ENCODE data around the gene SPTBN4.
"Not testable (repeated sequence)": the region's sequence is repeated elsewhere in the genome, so short reads cannot be mapped to it uniquely, and the experiment has no call there.

SPTBN4 gene

DNA sequence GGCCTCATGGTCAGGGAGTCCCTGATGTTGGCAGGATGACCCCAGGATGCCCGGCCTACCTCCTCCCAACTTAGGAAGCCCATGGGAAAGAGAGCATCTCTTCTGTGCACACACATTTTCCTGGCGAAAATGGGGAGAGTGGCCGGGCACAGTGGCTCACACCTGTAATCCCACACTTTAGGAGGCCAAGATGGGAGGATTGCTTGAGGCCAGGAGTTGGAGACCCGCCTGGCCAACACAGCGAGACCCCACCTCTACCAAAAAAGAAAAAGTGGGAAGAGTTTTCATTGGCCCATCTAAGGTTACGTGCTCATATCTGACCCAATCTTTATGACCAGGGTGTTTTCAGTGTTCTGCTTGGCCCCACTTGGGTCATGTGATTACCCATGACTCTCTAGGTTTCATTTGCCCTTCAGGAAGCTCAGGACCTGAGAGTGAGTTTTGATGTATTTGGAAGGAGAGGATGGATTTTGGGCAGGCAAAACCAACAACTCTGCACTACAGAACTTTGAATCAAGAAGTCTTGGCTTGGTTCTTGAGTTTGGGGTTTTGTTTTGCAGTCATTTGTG is 76.3 kb downstream of the SPTBN4 start:
- ATAC-seq (replicated peaks; ENCODE audit: extremely low read depth, poor library complexity, severe bottlenecking): no peak

DNA sequence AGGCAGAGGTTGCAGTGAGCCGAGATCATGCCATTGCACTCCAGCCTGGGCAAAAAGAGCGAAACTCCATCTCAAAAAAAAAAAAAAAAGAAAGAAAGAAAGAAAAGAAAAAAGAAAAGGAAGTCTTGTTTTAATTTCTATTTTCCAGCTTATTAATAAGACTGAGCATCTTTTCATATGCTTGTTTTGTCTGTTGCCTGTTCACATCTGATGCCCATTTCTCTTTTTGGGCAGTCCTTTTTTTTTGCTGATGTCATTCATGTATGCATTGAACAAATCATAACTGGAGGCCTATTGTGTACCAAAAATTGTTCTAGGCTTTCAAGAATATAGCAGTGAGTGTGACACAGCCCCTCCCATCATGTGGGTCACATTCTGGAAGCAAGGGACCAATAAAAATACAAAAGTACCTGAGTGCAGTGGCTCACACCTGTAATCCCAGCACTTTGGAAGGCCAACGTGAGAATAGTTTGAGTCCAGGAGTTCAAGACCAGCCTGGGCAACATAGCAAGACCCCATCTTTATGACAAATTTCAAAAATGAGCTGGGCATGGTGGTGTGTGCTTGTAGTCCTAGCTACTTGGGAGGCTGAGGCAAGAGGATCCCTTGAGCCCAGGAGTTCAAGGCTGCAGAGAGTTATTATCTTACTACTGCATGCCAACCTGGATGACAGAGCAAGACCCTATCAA is 79.5 kb downstream of the SPTBN4 start:
- H3K36me3 Mint-ChIP-seq (ENCODE audit: insufficient read depth); H3K4me3 Mint-ChIP-seq; H3K9me3 Mint-ChIP-seq; DNase-seq (ENCODE audit: low spot score in 2 of 2); ATAC-seq (replicated peaks; ENCODE audit: extremely low read depth, poor library complexity, severe bottlenecking); H3K27ac Mint-ChIP-seq (ENCODE audit: low read depth): not testable (repeated sequence)
- H3K27me3 Mint-ChIP-seq: peaks cover 58% of the 10 kb centered on the region
- H3K4me1 Mint-ChIP-seq: peaks cover 10% of the 10 kb centered on the region

More for the DNA sequence above, 76.3 kb downstream of the SPTBN4 start:
- Mint-ChIP-seq H3K27me3 (peaks cover 30% of the 10 kb centered on the region), H3K36me3 (ENCODE audit: insufficient read depth) (peaks cover 2% of the 10 kb centered on the region), H3K9me3 (no peaks in the 10 kb centered on the region), H3K4me1 (no peaks in the 10 kb centered on the region), H3K27ac (ENCODE audit: low read depth) (no peak overlapping the region), H3K4me3 (no peak overlapping the region)
- DNase-seq (ENCODE audit: low spot score in 2 of 2): no peak

DNA sequence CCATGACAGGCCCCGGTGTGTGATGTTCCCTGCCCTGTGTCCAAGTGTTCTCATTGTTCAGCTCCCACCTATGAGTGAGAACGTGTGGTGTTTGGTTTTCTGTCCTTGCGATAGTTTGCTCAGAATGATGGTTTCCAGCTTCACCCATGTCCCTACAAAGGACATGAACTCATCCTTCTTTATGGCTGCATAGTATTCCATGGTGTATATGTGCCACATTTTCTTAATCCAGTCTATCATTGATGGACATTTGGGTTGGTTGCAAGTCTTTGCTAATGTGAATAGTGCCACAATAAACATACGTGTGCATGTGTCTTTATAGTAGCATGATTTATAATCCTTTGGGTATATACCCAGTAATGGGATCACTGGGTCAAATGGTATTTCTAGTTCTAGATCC is 80.4 kb downstream of the SPTBN4 start:
- DNase-seq (ENCODE audit: low spot score in 2 of 2); H3K36me3 Mint-ChIP-seq (ENCODE audit: insufficient read depth); H3K27ac Mint-ChIP-seq (ENCODE audit: low read depth); H3K9me3 Mint-ChIP-seq; ATAC-seq (replicated peaks; ENCODE audit: extremely low read depth, poor library complexity, severe bottlenecking); H3K4me3 Mint-ChIP-seq: not testable (repeated sequence)
- H3K4me1 Mint-ChIP-seq: peaks cover 10% of the 10 kb centered on the region
- H3K27me3 Mint-ChIP-seq: peaks cover 58% of the 10 kb centered on the region

DNA sequence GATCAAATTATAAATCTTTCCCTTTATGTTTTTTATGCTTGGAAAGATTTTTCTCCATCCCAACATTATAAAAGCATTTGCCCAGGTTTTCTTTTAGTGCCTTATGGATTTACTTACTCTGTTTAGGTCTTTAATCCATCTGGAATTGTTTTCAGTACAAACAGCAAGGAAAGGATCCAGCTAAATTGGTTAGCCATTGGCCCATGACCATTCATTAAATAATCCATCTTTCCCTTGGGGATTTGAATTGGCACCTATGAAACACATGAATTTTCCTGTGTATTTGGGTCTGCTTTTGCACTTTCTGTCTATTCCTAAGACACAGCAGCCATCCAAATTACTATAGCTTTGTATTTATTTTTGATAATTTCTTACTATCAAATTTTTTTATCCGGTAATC is 81.0 kb downstream of the SPTBN4 start:
- Mint-ChIP-seq H3K27ac (ENCODE audit: low read depth) (no peak overlapping the region), H3K27me3 (peaks cover 58% of the 10 kb centered on the region), H3K9me3 (no peaks in the 10 kb centered on the region), H3K4me1 (peaks cover 10% of the 10 kb centered on the region), H3K36me3 (ENCODE audit: insufficient read depth) (peaks cover 5% of the 10 kb centered on the region), H3K4me3 (no peak overlapping the region)
- DNase-seq (ENCODE audit: low spot score in 2 of 2) (no peak), ATAC-seq (replicated peaks; ENCODE audit: extremely low read depth, poor library complexity, severe bottlenecking) (no peak)

DNA sequence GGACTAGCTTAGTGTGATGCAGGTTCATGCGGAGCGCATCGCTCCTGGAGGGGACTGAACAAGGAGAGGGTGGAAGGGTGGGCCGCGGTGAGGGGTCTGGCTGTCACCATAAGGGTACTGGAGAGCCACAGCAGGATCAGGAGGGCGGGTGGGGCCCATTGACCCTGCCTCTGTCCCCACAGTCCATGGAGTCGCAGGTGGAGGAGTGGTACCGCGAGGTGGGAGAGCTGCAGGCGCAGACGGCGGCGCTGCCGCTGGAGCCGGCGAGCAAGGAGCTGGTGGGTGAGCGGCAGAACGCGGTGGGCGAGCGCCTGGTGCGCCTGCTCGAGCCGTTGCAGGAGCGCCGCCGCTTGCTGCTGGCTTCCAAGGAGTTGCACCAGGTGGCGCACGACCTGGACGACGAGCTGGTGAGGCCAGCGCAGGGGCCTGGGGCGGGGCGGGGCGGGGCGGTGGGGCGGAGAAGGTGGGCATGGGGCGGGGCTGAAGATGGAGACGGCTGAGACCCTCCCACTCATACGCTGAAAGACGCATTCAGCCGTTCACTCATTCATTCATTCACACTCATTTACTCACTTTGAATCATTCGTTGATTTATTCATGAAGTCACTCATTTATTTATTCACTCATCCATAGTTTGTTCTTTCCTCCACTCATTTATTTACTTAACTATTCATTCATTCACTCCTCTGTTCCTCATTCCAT is 82.4 kb downstream of the SPTBN4 start:
- Mint-ChIP-seq H3K4me1 (peaks cover 10% of the 10 kb centered on the region), H3K27ac (ENCODE audit: low read depth) (no peak overlapping the region), H3K4me3 (peak overlapping the region; percentile 52), H3K27me3 (peaks cover 68% of the 10 kb centered on the region), H3K36me3 (ENCODE audit: insufficient read depth) (peaks cover 5% of the 10 kb centered on the region), H3K9me3 (no peaks in the 10 kb centered on the region)
- ATAC-seq (replicated peaks; ENCODE audit: extremely low read depth, poor library complexity, severe bottlenecking) (peak; percentile 58), DNase-seq (ENCODE audit: low spot score in 2 of 2) (peak; percentile 37 to 51)

DNA sequence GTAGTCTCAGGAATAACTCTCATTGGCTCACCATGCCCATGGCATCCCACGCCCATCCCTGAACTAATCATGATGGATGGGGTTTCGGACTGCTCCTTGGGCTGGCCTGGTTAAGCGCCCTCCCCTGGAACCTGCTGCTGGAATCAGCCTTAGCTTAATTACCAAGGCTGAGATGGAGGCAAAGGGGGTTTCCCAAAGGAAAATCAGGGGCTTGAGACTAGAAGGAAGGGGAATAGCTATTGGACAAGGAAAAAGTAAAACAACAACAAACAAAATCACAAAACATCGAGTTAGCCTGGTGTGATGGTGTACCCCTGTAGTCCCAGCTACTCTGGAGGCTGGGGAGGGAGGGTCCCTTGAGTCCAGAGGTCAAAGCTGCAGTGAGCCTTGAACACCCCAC is 84.2 kb downstream of the SPTBN4 start:
- no peak overlapping the region for H3K27ac Mint-ChIP-seq (ENCODE audit: low read depth)
- H3K4me1 Mint-ChIP-seq: peaks cover 10% of the 10 kb centered on the region
- ATAC-seq (replicated peaks; ENCODE audit: extremely low read depth, poor library complexity, severe bottlenecking) (no peak), DNase-seq (ENCODE audit: low spot score in 2 of 2) (no peak)
- peaks cover 3% of the 10 kb centered on the region for H3K36me3 Mint-ChIP-seq (ENCODE audit: insufficient read depth)
- H3K9me3 Mint-ChIP-seq: no peaks in the 10 kb centered on the region
- no peak overlapping the region for H3K4me3 Mint-ChIP-seq
- peaks cover 86% of the 10 kb centered on the region for H3K27me3 Mint-ChIP-seq

DNA sequence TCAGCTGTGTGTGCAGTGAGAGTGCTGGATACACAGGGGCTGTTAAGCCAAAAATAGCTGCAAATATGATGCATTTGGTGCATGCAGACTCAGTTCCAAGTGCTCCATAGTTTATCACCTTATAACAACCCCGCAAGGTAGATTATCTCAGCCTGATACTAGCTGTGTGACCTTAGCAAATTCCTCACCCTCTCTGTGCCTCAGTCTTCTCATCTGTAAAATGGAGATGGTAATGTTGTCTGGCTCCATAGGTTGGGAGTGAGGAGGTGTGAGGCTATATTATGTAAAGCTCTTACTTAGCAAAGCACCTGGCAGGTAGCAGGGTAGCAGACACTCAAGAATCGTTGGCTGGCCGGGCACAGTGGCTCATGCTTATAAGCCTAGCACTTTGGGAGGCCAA is 86.0 kb downstream of the SPTBN4 start:
- no peaks in the 10 kb centered on the region for H3K9me3 Mint-ChIP-seq
- DNase-seq (ENCODE audit: low spot score in 2 of 2) (no peak), ATAC-seq (replicated peaks; ENCODE audit: extremely low read depth, poor library complexity, severe bottlenecking) (no peak)
- H3K4me3 Mint-ChIP-seq: no peak overlapping the region
- peaks cover 90% of the 10 kb centered on the region for H3K27me3 Mint-ChIP-seq
- peaks cover 10% of the 10 kb centered on the region for H3K4me1 Mint-ChIP-seq
- H3K27ac Mint-ChIP-seq (ENCODE audit: low read depth): no peak overlapping the region
- peaks cover 3% of the 10 kb centered on the region for H3K36me3 Mint-ChIP-seq (ENCODE audit: insufficient read depth)

DNA sequence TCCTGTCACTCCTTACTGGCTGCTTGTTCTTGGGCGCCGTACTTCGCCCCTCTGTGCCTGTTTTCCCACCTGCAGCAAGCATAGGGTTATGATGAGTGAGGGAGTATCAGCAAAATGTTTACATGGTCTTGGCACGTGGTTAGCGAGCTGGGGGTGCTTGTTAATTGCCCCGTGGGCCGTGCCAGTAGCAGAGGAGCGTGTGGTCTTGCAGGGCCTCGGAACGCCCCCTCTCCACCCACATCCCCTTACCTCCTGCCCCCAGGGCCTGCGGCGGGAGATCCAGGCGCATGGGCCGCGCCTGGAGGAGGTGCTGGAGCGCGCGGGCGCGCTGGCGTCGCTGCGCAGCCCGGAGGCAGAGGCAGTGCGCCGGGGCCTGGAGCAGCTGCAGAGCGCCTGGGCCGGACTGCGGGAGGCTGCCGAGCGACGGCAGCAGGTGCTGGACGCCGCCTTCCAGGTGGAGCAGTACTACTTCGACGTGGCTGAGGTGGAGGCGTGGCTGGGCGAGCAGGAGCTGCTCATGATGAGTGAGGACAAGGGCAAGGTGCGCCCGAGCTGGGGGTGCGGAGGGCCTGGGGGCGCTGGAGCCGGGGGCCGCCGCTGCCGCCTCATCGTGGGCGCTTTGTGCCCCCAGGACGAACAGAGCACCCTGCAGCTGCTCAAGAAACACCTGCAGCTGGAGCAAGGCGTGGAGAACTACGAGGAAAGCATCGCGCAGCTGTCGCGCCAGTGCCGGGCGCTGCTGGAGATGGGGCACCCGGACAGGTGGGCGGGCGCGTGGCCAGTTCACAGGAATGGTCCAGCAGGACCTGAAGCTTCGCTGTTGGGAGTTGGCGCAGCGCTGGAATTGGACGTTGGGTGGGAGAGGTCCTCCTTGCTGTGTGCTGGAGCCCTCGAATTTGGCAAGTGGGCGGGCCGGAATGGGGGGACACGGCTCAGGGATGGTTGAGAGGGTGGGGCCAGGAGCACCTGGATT is 87.4 kb downstream of the SPTBN4 start:
- no peak overlapping the region for H3K27ac Mint-ChIP-seq (ENCODE audit: low read depth)
- peaks cover 93% of the 10 kb centered on the region for H3K27me3 Mint-ChIP-seq
- peaks cover 3% of the 10 kb centered on the region for H3K36me3 Mint-ChIP-seq (ENCODE audit: insufficient read depth)
- no peak for DNase-seq (ENCODE audit: low spot score in 2 of 2)
- no peak for ATAC-seq (replicated peaks; ENCODE audit: extremely low read depth, poor library complexity, severe bottlenecking)
- H3K4me3 Mint-ChIP-seq: no peak overlapping the region
- peaks cover 4% of the 10 kb centered on the region for H3K4me1 Mint-ChIP-seq
- H3K9me3 Mint-ChIP-seq: no peaks in the 10 kb centered on the region

DNA sequence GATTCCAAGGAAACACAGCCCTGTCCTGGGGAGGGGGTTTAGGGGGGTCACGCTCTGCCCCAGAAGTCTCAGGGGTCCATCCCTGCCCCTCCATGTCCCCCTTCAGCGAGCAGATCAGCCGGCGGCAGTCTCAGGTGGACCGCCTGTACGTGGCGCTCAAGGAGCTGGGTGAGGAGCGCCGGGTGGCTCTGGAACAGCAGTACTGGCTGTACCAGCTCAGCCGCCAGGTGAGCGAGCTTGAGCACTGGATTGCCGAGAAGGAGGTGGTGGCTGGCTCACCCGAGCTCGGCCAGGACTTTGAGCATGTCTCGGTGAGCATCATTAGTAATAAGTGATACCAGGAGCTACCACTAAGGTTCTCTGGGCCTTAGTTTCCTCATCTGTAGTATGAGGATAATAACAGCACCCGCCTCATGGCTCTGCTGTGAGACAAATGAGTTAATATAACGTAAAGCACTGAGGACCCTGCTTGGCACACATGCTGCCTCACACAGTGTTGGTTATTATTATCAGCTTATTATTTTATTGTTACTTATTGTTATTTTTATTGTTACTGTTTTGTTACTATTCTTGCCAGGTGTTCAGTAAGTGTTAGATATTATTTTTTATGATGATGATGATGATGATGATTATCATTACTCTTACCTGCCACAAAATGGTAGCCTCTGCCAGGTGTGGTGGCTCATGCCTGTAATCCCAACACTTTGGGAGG is 89.3 kb downstream of the SPTBN4 start:
- no peak for ATAC-seq (replicated peaks; ENCODE audit: extremely low read depth, poor library complexity, severe bottlenecking)
- Mint-ChIP-seq H3K4me1 (no peaks in the 10 kb centered on the region), H3K9me3 (no peaks in the 10 kb centered on the region), H3K27ac (ENCODE audit: low read depth) (no peak overlapping the region), H3K27me3 (peaks cover 94% of the 10 kb centered on the region), H3K36me3 (ENCODE audit: insufficient read depth) (no peaks in the 10 kb centered on the region), H3K4me3 (no peak overlapping the region)
- DNase-seq (ENCODE audit: low spot score in 2 of 2): no peak

DNA sequence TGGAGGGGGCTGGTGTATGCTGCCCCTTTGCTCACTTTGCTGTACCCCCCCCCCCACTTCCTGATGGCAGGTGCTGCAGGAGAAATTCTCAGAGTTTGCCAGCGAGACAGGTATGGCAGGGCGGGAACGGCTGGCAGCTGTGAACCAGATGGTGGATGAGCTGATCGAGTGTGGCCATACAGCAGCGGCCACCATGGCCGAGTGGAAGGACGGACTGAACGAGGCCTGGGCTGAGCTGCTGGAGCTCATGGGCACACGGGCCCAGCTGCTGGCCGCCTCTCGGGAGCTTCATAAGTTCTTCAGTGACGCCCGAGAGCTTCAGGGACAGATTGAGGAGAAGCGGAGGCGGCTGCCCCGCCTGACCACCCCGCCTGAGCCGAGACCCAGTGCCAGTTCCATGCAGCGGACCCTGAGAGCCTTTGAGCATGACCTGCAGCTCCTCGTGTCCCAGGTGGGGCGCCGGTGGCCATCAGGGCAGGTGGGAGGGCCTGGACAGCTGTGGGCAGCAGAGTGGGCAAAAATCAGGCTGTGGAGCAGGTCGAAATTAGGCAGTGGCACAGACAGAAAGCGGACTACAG is 90.2 kb downstream of the SPTBN4 start:
- Mint-ChIP-seq H3K27me3 (peaks cover 97% of the 10 kb centered on the region), H3K9me3 (no peaks in the 10 kb centered on the region), H3K4me1 (no peaks in the 10 kb centered on the region), H3K36me3 (ENCODE audit: insufficient read depth) (no peaks in the 10 kb centered on the region), H3K27ac (ENCODE audit: low read depth) (no peak overlapping the region), H3K4me3 (no peak overlapping the region)
- ATAC-seq (replicated peaks; ENCODE audit: extremely low read depth, poor library complexity, severe bottlenecking) (no peak), DNase-seq (ENCODE audit: low spot score in 2 of 2) (no peak)

DNA sequence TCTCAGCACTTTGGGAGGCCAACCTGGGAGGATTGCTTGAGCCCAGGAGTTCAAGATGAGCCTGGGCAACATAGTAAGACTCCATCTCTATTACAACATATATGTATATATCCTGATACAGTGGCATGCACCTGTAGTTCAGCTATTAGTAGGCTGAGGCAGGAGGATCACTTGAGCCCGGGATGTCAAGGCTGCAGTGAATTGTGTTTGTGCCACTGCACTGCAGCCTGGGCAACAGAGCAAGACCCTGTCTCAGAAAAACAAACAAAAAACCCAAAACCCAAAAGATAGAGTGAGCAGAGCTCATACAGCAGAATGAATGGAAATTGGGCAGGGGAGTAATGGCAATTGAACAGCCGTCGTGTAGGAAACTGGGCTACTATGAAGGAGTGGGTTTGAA is 92.6 kb downstream of the SPTBN4 start:
- Mint-ChIP-seq H3K4me3 (no peak overlapping the region), H3K36me3 (ENCODE audit: insufficient read depth) (no peaks in the 10 kb centered on the region), H3K27ac (ENCODE audit: low read depth) (no peak overlapping the region), H3K4me1 (no peaks in the 10 kb centered on the region), H3K9me3 (no peaks in the 10 kb centered on the region), H3K27me3 (peaks cover 86% of the 10 kb centered on the region)
- DNase-seq (ENCODE audit: low spot score in 2 of 2) (no peak), ATAC-seq (replicated peaks; ENCODE audit: extremely low read depth, poor library complexity, severe bottlenecking) (no peak)

Measured in central memory CD8-positive, alpha-beta T cell (primary cell).